CD4-positive, alpha-beta memory T cell (primary cell): ENCODE measurements around the gene FKBP11. TPM values are rescaled to one million over a fixed set of nuclear protein-coding genes. Genes with fewer than 3 reads are reported as not detected.
A peak's percentile ranks its signal among the peaks of the same experiment; 100 is the strongest.

Source experiments
- CTCF ChIA-PET: fragments of 350-600 bp; sonication (Branson Sonifier 250); formaldehyde crosslinking; loops from one replicate; lab custom pipeline; 2021; ENCODE audit warnings: inconsistent platforms; ENCODE audit not compliant: partially characterized antibody; lab: Charles Lee
- POLR2A ChIA-PET: fragments of 350-600 bp; sonication (Branson Sonifier 250); formaldehyde crosslinking; loops from one replicate; lab custom pipeline; 2021; ENCODE audit not compliant: partially characterized antibody; lab: Charles Lee
- DNase-seq, 5 donors: peaks; one replicate each; pipeline versions ENCODE4 v3.0.0 to v3.0.0-alpha.2; 2020 to 2022; ENCODE audit warnings: mixed read lengths in 1 of 5
- H3K27ac ChIP-seq: one replicate; pipeline ENCODE4 v1.7.0; 2013; ENCODE audit warnings: low read depth, low read length
- H3K27me3 ChIP-seq: 2 replicates; pipeline ENCODE4 v1.7.0; 2013; ENCODE audit warnings: mild to moderate bottlenecking, low read length, moderate library complexity; ENCODE audit not compliant: insufficient read depth
- H3K36me3 ChIP-seq: 2 replicates; pipeline ENCODE4 v1.7.0; 2013; ENCODE audit warnings: mild to moderate bottlenecking, low read length, moderate library complexity; ENCODE audit not compliant: insufficient read depth
- H3K4me1 ChIP-seq: 2 replicates; pipeline ENCODE4 v1.7.0; 2013; ENCODE audit warnings: mild to moderate bottlenecking, low read length, moderate library complexity; ENCODE audit not compliant: insufficient read depth
- H3K4me3 ChIP-seq, 2 donors: one replicate each; pipeline ENCODE4 v1.7.0; 2013; ENCODE audit warnings: low read length in 2 of 2, mild to moderate bottlenecking in 1 of 2
- H3K9me3 ChIP-seq, 2 donors: one replicate each; pipeline ENCODE4 v1.7.0; 2013; ENCODE audit warnings: low read length in 2 of 2, control low read depth in 1 of 2; ENCODE audit not compliant: control insufficient read depth in 1 of 2
- H3K27ac Mint-ChIP-seq, 7 donors: one replicate each; pipeline ENCODE4 v1.8.0; 2020 to 2021; ENCODE audit warnings: mixed read lengths in 7 of 7, mild to moderate bottlenecking in 6 of 7, inconsistent platforms in 3 of 7, moderate library complexity in 3 of 7
- H3K27me3 Mint-ChIP-seq, 2 donors: one replicate each; pipeline ENCODE4 v1.8.0; 2020 to 2021; ENCODE audit warnings: mixed read lengths in 2 of 2
- H3K36me3 Mint-ChIP-seq, 2 donors: one replicate each; pipeline ENCODE4 v1.8.0; 2020 to 2021; ENCODE audit warnings: mixed read lengths in 2 of 2, inconsistent platforms in 1 of 2, mild to moderate bottlenecking in 1 of 2
- H3K4me1 Mint-ChIP-seq, 4 donors: one replicate each; pipeline ENCODE4 v1.8.0; 2020 to 2021; ENCODE audit warnings: mixed read lengths in 4 of 4, mild to moderate bottlenecking in 1 of 4
- H3K4me3 Mint-ChIP-seq, 8 donors: one replicate each; pipeline ENCODE4 v1.8.0; 2020 to 2021; ENCODE audit warnings: mixed read lengths in 8 of 8, mild to moderate bottlenecking in 7 of 8, moderate library complexity in 6 of 8, inconsistent platforms in 3 of 8
- H3K9me3 Mint-ChIP-seq, 8 donors: one replicate each; pipeline ENCODE4 v1.8.0; 2020 to 2021; ENCODE audit warnings: mixed read lengths in 8 of 8, mild to moderate bottlenecking in 5 of 8, inconsistent platforms in 3 of 8, moderate library complexity in 1 of 8
- intact Hi-C: fragments of 100-400 bp; cut with micrococcal nuclease; formaldehyde crosslinking; loops from one replicate; pipeline ENCODE4 v1.15.1; 2023
- polyA plus RNA-seq, 2 donors: library from polyadenylated mRNA; unstranded; fragments of 300-500 nt; fragmentation: Illumina TruSeq; gene quantifications; one replicate each; pipeline ENCODE4 v1.2.3, GENCODE V29; 2021
- total RNA-seq, 2 experiments: library from RNA; stranded (reverse); gene quantifications; one replicate each; pipeline ENCODE4 v1.2.3, GENCODE V29; 2021

Gene FKBP11
- total and polyA plus RNA-seq, 4 experiments from 2014 or later, result 77.7 to 238 (median 146) TPM

DNA sequence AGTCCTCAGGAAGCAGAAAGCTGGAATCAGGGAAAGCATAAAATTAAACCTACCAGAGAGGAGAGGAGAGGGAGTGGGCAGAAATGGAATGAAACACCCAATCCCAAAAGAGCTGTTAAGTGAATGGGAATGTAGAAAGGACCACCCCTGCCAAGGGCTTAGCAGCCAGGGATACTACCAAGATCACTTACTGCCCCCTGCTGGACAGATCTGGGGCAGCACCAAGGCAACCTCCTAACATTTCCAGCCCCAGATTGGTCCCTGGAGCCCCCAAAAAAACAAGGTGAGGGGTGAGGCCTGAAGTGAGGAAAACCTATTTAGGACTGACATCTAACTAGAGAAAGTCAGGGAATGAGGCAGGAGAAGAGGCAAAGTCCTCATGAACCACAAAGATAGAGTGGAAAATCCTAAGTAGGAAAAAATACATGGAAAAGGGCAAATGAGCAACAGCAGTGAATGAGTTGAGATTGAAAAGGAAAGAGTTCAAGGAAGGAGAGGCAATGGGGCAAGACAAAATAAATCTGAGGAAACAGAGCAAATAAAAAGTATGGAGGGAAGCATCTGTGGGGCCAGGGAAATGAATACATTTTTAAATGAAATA, 11.2 kb upstream of the FKBP11 start:
- Mint-ChIP-seq H3K4me1 (peaks cover 31 to 50% (median 38%) of the 10 kb centered on the region in 4 donors), H3K27ac (peak overlapping the region; percentile 86 to 97 (median 95)), H3K9me3 (peaks cover 0 to 2% (median 0%) of the 10 kb centered on the region in 8 donors), H3K4me3 (no peak overlapping the region), H3K27me3 (no peaks in the 10 kb centered on the region), H3K36me3 (peaks cover 48 to 55% of the 10 kb centered on the region in 2 donors)
- intact Hi-C loops, result loop anchor here (1.0 to 2.0 kb wide), 7 partner anchors 12 to 83 kb away; partner anchors contain the start of gene ARF3
- DNase-seq, result peak; percentile 74 to 82 (median 78)
- Histone ChIP-seq H3K36me3 (peaks cover 29% of the 10 kb centered on the region), H3K4me1 (peaks cover 45% of the 10 kb centered on the region), H3K4me3 (no peak overlapping the region), H3K9me3 (no peaks in the 10 kb centered on the region), H3K27me3 (no peaks in the 10 kb centered on the region), H3K27ac (peak overlapping the region; percentile 71)
- POLR2A ChIA-PET, result interaction anchor here (0.6 to 6.0 kb wide), 10 partner anchors 12 to 84 kb away, joined by 3 to 70 read pairs (median 4); partner anchors contain the start of genes ARF3, DDX23, FKBP11 and RND1
- CTCF ChIA-PET, result interaction anchor here (0.7 to 10.3 kb wide), 15 partner anchors 10 to 82 kb away, joined by 3 to 190 read pairs (median 11); partner anchors contain the start of genes ARF3, DDX23, FKBP11 and WNT1

DNA sequence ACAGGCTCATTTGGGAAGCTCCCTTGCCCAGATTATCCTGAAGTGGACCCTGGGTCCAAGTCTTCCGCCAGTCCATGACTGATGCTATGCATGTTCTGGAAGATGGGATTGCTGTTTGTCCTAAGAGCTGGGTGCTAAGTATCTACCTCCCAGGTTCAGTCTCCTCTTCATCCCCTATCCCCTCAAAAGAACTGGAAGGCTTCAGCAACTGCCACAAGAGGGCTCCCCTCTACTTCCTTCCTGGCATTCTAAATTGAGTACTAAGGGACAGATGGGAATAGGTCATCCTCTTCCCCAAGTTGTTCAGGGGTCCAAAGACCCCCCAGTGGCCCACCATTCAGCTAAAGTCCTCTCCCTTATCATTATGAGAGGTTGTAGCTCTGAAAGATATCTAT, 9.0 kb upstream of the FKBP11 start:
- Histone ChIP-seq H3K36me3 (peaks cover 18% of the 10 kb centered on the region), H3K27ac (peak overlapping the region; percentile 71), H3K4me3 (no peak overlapping the region), H3K27me3 (no peaks in the 10 kb centered on the region), H3K9me3 (no peaks in the 10 kb centered on the region), H3K4me1 (peaks cover 45% of the 10 kb centered on the region)
- DNase-seq, result no peak
- Mint-ChIP-seq H3K4me1 (peaks cover 41 to 69% (median 47%) of the 10 kb centered on the region in 4 donors), H3K9me3 (peaks cover 0 to 2% (median 0%) of the 10 kb centered on the region in 8 donors), H3K36me3 (peaks cover 48 to 50% of the 10 kb centered on the region in 2 donors), H3K4me3 (peak overlapping the region; percentile 62 to 87 (median 84)), H3K27ac (peak overlapping the region; percentile 86 to 98 (median 97)), H3K27me3 (no peaks in the 10 kb centered on the region)
- POLR2A ChIA-PET, result interaction anchor here (1.2 to 6.0 kb wide), 11 partner anchors 10 to 82 kb away, joined by 3 to 70 read pairs (median 11); partner anchors contain the start of genes ARF3, DDX23, FKBP11 and RND1
- CTCF ChIA-PET, result interaction anchor here (0.7 to 10.3 kb wide), 18 partner anchors 11 to 119 kb away, joined by 3 to 190 read pairs (median 4); partner anchors contain the start of genes ARF3, DDX23, FKBP11 and RND1
- intact Hi-C loops, result no loop called here

DNA sequence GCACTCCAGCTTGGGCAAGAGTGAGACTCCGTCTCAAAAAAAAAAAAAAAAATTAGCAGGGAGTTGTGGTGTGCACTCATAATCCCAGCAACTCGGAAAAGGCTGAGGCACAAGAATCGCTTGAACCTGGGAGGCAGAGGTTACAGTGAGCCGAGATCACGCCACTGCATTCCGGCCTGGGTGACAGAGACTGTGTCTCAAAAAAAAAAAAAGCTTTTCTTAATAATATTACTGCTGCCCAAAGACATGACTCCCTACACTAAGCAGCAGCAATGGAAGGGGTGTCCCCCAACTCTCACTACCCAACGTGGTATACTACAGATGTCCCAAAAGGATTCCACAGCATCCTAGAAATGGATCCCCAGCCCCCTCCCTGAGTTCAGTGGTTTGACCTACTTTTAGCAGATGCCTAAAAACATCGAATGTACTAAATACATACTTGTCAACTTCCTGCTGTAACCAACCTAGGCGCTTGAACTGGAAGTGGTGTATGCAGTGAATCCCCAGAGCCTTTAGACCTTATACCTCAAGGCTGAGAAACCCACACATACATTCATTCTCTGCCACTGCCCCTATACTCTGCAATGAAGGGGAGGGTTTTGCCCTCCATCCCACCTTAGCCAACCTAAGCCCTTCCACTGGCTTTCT, 8.5 kb upstream of the FKBP11 start:
- peaks cover 43 to 45% of the 10 kb centered on the region in 2 donors for H3K36me3 Mint-ChIP-seq
- H3K4me3 Mint-ChIP-seq, result peak overlapping the region; percentile 62 to 87 (median 84)
- Histone ChIP-seq H3K9me3 (no peaks in the 10 kb centered on the region), H3K4me3 (no peak overlapping the region), H3K27ac (peak overlapping the region; percentile 71), H3K36me3 (peaks cover 13% of the 10 kb centered on the region), H3K4me1 (peaks cover 45% of the 10 kb centered on the region), H3K27me3 (no peaks in the 10 kb centered on the region)
- no peaks in the 10 kb centered on the region for H3K27me3 Mint-ChIP-seq
- peaks cover 41 to 70% (median 47%) of the 10 kb centered on the region in 4 donors for H3K4me1 Mint-ChIP-seq
- ChIA-PET POLR2A (interaction anchor here (0.6 to 6.0 kb wide), 14 partner anchors 9 to 1126 kb away, joined by 3 to 70 read pairs (median 10); partner anchors contain the start of genes ARF3, DDX23, FKBP11 and RND1), CTCF (interaction anchor here (0.7 to 10.3 kb wide), 18 partner anchors 10 to 123 kb away, joined by 3 to 190 read pairs (median 4); partner anchors contain the start of genes ARF3, DDX23, FKBP11 and RND1)
- H3K27ac Mint-ChIP-seq, result peak overlapping the region; percentile 86 to 98 (median 97)
- intact Hi-C loops, result no loop called here
- H3K9me3 Mint-ChIP-seq, result peaks cover 0 to 2% (median 0%) of the 10 kb centered on the region in 8 donors
- peak; percentile 69 to 79 (median 77) for DNase-seq

DNA sequence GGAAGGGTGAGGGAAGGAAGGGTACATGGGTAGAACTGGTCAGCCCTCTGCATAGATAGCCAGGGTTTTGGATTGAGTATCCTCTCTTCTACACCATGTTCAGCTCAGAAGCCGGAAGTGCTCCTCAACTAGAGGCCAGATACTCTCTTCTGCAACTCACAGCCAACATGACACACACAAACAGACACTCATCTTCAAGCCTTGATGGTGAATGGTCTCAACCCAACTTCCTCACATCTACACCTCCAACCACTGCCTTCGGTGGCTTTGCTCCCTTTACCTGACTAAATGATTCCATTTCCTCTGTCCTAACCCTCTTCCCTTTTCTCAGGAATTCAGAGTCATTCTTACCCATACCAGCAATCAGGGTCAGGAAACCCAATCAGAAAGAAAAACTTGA, 7.6 kb upstream of the FKBP11 start:
- Mint-ChIP-seq H3K27me3 (no peaks in the 10 kb centered on the region), H3K27ac (peak overlapping the region; percentile 86 to 98 (median 97)), H3K9me3 (peaks cover 0 to 2% (median 0%) of the 10 kb centered on the region in 8 donors), H3K36me3 (peaks cover 35 to 36% of the 10 kb centered on the region in 2 donors), H3K4me1 (peaks cover 41 to 70% (median 47%) of the 10 kb centered on the region in 4 donors), H3K4me3 (peak overlapping the region; percentile 50 to 87 (median 82))
- Histone ChIP-seq H3K27ac (peak overlapping the region; percentile 71), H3K4me1 (peaks cover 45% of the 10 kb centered on the region), H3K36me3 (peaks cover 12% of the 10 kb centered on the region), H3K9me3 (no peaks in the 10 kb centered on the region), H3K27me3 (no peaks in the 10 kb centered on the region), H3K4me3 (no peak overlapping the region)
- intact Hi-C loops, result no loop called here
- ChIA-PET CTCF (interaction anchor here (0.7 to 10.3 kb wide), 9 partner anchors 9 to 123 kb away, joined by 3 to 190 read pairs (median 4); partner anchors contain the start of genes FKBP11, RND1 and WNT1), POLR2A (interaction anchor here (0.7 to 6.0 kb wide), 11 partner anchors 8 to 238 kb away, joined by 3 to 70 read pairs (median 11); partner anchors contain the start of genes ARF3, DDX23, FKBP11 and WNT1)
- peak in 1 of 5 donors; percentile 43 for DNase-seq

DNA sequence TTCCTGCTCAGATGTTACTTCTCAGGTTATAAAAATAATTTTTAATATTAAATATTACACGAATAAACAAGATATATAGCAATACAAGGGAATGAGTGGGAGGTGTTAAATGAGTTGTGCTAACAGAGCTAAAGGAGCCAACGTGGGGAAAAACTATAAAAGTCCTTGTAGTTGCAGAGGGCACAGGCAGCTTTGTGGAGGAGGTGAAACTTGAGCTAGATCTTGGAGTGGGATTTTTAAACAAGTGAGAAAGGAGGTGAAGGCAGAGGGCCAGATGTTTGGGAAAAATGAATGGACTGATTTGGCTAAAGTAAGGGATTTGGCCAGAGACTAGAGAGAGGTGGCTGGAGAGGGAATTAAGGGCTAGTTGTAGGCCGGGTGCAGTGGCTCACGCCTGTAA, 5.2 kb upstream of the FKBP11 start:
- Histone ChIP-seq H3K36me3 (peaks cover 12% of the 10 kb centered on the region), H3K4me1 (peaks cover 39% of the 10 kb centered on the region), H3K27ac (no peak overlapping the region), H3K4me3 (no peak overlapping the region), H3K27me3 (no peaks in the 10 kb centered on the region), H3K9me3 (no peaks in the 10 kb centered on the region)
- H3K27ac Mint-ChIP-seq, result peak overlapping the region in 4 of 7 donors; percentile 29 to 88 (median 70)
- no peaks in the 10 kb centered on the region for H3K9me3 Mint-ChIP-seq
- ChIA-PET POLR2A (interaction anchor here (1.2 to 1.4 kb wide), 2 partner anchors 13 to 50 kb away, joined by 3 to 4 read pairs; no protein-coding TSS in a partner anchor), CTCF (interaction anchor here (1.0 to 9.9 kb wide), 7 partner anchors 9 to 77 kb away, joined by 3 to 57 read pairs (median 9); partner anchors contain the start of gene WNT1)
- peak overlapping the region in 2 of 8 donors; percentile 26 to 42 for H3K4me3 Mint-ChIP-seq
- H3K36me3 Mint-ChIP-seq, result peaks cover 25 to 26% of the 10 kb centered on the region in 2 donors
- H3K27me3 Mint-ChIP-seq, result no peaks in the 10 kb centered on the region
- no peak for DNase-seq
- intact Hi-C loops, result no loop called here
- peaks cover 41 to 69% (median 49%) of the 10 kb centered on the region in 4 donors for H3K4me1 Mint-ChIP-seq

DNA sequence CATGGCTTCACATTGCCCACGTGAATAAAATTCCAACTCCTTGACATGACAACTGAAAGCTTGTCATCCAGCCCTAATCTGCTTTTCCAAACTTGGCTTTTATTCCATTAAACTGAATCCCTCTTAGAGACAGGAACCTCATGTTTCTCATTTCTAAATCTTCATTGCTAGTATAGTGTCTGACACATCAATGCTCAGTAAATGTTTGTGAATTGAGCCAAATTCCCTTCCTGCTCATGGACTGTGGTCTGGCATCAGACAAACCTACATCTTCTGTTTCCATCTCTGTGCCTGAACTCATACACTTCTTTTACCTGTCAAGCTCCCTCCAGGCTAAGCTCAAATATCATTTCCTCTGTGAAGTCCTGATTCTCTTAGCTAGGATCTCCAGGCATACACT, 4.3 kb upstream of the FKBP11 start:
- Mint-ChIP-seq H3K27ac (peak overlapping the region in 5 of 7 donors; percentile 22 to 83 (median 76)), H3K36me3 (peaks cover 26 to 31% of the 10 kb centered on the region in 2 donors), H3K4me3 (peak overlapping the region in 2 of 8 donors; percentile 8 to 46), H3K9me3 (peaks cover 0 to 2% (median 0%) of the 10 kb centered on the region in 8 donors), H3K4me1 (peaks cover 39 to 66% (median 45%) of the 10 kb centered on the region in 4 donors), H3K27me3 (no peaks in the 10 kb centered on the region)
- ChIA-PET POLR2A (interaction anchor here (0.7 to 1.4 kb wide), 2 partner anchors 9 to 12 kb away, joined by 3 to 4 read pairs; no protein-coding TSS in a partner anchor), CTCF (interaction anchor here (0.8 to 9.9 kb wide), 10 partner anchors 12 to 413 kb away, joined by 3 to 57 read pairs (median 6); partner anchors contain the start of gene WNT1)
- H3K4me3 ChIP-seq, result no peak overlapping the region
- no peaks in the 10 kb centered on the region for H3K9me3 ChIP-seq
- H3K27ac ChIP-seq, result no peak overlapping the region
- peaks cover 12% of the 10 kb centered on the region for H3K36me3 ChIP-seq
- peaks cover 30% of the 10 kb centered on the region for H3K4me1 ChIP-seq
- intact Hi-C loops, result no loop called here
- H3K27me3 ChIP-seq, result no peaks in the 10 kb centered on the region
- DNase-seq, result no peak
